ENCODE measurements around the gene ZNF23. TPM values are rescaled to one million over a fixed set of nuclear protein-coding genes. Genes with fewer than 3 reads are reported as not detected.

ZNF23 gene
- total RNA-seq, 1 experiment from 2014 or later = 11.6 TPM

- Mint-ChIP-seq H3K27me3 (ENCODE audit: low read depth) (peaks cover 7% of the 10 kb centered on the region), H3K36me3 (no peaks in the 10 kb centered on the region), H3K27ac (no peak overlapping the region), H3K9me3 (peaks cover under 1% of the 10 kb centered on the region; the same call in 1 of the 2 replicates), H3K4me3 (no peak overlapping the region), H3K4me1 (peaks cover 8% of the 10 kb centered on the region)
- no peak for DNase-seq (ENCODE audit: low spot score)
- no peak for TF ChIP-seq SMAD4 (CRISPR knock-in tag; IDR thresholded peaks at IDR 0.05)
- CTCF ChIA-PET = interaction anchor here (0.9 to 1.9 kb wide), 3 partner anchors 43 to 98 kb away, joined by 3 to 5 read pairs (median 3); no protein-coding TSS in a partner anchor
- POLR2A ChIA-PET = interaction anchor here (0.5 kb wide), 1 partner anchor 618 kb away, joined by 7 read pairs; no protein-coding TSS in a partner anchor
- no peak for ATAC-seq
These were observed 51.9 kb downstream of the ZNF23 start for GRCh38 chr16:71410146-71410545.

- TF ChIP-seq MLX (CRISPR knock-in tag; IDR thresholded peaks at IDR 0.05) (no peak), CREM (CRISPR knock-in tag; IDR thresholded peaks at IDR 0.05) (no peak), PRRX2 (CRISPR knock-in tag; IDR thresholded peaks at IDR 0.05) (no peak), TEAD1 (CRISPR knock-in tag; IDR thresholded peaks at IDR 0.05) (no peak), PREB (CRISPR knock-in tag; IDR thresholded peaks at IDR 0.05; ENCODE audit: borderline replicate concordance) (no peak), FOXK1 (CRISPR knock-in tag; IDR thresholded peaks at IDR 0.05) (no peak)
- TF ChIP-seq, protein P1, sequence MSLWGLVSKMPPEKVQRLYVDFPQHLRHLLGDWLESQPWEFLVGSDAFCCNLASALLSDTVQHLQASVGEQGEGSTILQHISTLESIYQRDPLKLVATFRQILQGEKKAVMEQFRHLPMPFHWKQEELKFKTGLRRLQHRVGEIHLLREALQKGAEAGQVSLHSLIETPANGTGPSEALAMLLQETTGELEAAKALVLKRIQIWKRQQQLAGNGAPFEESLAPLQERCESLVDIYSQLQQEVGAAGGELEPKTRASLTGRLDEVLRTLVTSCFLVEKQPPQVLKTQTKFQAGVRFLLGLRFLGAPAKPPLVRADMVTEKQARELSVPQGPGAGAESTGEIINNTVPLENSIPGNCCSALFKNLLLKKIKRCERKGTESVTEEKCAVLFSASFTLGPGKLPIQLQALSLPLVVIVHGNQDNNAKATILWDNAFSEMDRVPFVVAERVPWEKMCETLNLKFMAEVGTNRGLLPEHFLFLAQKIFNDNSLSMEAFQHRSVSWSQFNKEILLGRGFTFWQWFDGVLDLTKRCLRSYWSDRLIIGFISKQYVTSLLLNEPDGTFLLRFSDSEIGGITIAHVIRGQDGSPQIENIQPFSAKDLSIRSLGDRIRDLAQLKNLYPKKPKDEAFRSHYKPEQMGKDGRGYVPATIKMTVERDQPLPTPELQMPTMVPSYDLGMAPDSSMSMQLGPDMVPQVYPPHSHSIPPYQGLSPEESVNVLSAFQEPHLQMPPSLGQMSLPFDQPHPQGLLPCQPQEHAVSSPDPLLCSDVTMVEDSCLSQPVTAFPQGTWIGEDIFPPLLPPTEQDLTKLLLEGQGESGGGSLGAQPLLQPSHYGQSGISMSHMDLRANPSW (CRISPR knock-in tag; conservative IDR thresholded peaks at IDR 0.05; ENCODE audit: low read depth) = no peak
- no peak for DNase-seq (ENCODE audit: low spot score)
- Mint-ChIP-seq H3K27me3 (ENCODE audit: low read depth) (peaks cover 12% of the 10 kb centered on the region), H3K4me3 (no peak overlapping the region), H3K27ac (no peak overlapping the region), H3K4me1 (peaks cover 8% of the 10 kb centered on the region), H3K36me3 (peaks cover 7% of the 10 kb centered on the region), H3K9me3 (peaks cover 10% of the 10 kb centered on the region)
- CTCF ChIA-PET = no interaction called here
- ATAC-seq = no peak
- POLR2A ChIA-PET = no interaction called here
These were observed 52.9 kb downstream of the ZNF23 start for GRCh38 chr16:71409011-71409775.

DNA sequence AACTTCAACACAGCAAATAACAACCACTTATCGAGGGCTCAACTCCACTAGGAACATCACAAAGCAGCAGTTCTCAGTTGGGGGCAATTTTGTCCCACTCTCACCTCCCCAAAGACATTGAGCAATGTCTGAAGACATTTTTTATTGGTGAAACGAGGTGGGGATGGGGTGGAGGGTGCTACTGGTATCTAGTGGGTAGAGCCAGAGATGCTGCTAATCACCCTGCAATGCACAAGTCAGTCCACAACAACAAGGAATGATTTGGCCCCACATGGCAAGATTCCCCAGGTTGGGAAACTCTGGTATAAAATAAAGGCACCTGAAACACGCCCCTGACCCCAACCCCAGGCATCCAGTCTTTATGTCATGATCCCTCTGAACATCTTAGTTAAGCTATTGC is 53.5 kb downstream of the ZNF23 start:
- H3K27ac Mint-ChIP-seq = no peak overlapping the region
- ChIA-PET POLR2A (no interaction called here), CTCF (interaction anchor here (0.6 to 1.1 kb wide), 3 partner anchors 14 to 41 kb away, joined by 3 to 4 read pairs (median 3); no protein-coding TSS in a partner anchor)
- DNase-seq (ENCODE audit: low spot score) (no peak), ATAC-seq (no peak)
- H3K36me3 Mint-ChIP-seq = peaks cover 9% of the 10 kb centered on the region
- TF ChIP-seq GABPB1 (CRISPR knock-in tag; IDR thresholded peaks at IDR 0.05) = no peak
- H3K4me1 Mint-ChIP-seq = peaks cover 8% of the 10 kb centered on the region
- peaks cover 12% of the 10 kb centered on the region for H3K27me3 Mint-ChIP-seq (ENCODE audit: low read depth)
- peaks cover 12% of the 10 kb centered on the region for H3K9me3 Mint-ChIP-seq
- no peak overlapping the region for H3K4me3 Mint-ChIP-seq

DNA sequence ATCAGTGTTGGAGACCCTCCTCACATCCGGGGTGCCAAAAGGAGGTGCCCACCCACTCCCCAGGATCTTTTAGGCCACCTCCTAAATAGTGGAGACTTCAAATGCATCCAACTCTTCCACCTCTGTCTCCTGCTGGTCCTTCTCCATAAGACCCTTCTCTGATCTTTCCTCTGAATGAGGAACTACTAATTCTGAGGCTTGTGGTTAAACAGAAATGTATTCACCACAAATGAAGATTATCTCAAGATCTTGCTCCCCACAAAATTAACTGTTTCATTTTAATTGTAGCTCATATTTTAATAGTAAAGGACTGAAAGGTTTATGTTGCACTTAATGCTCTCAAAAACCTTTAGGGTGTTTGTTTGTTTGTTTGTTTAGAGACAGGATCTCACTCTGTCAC is 54.3 kb downstream of the ZNF23 start:
- no peak for ATAC-seq
- H3K36me3 Mint-ChIP-seq = peaks cover 9% of the 10 kb centered on the region
- no peak overlapping the region for H3K4me3 Mint-ChIP-seq
- peaks cover 4% of the 10 kb centered on the region for H3K4me1 Mint-ChIP-seq
- no peak overlapping the region for H3K27ac Mint-ChIP-seq
- POLR2A ChIA-PET = no interaction called here
- DNase-seq (ENCODE audit: low spot score) = no peak
- H3K27me3 Mint-ChIP-seq (ENCODE audit: low read depth) = peaks cover 7% of the 10 kb centered on the region
- CTCF ChIA-PET = interaction anchor here (0.6 to 1.1 kb wide), 4 partner anchors 15 to 118 kb away, joined by 3 to 4 read pairs (median 3); partner anchors contain the start of gene CHST4
- TF ChIP-seq TP53 (CRISPR knock-in tag; IDR thresholded peaks at IDR 0.05) (no peak), JAZF1 (CRISPR knock-in tag; IDR thresholded peaks at IDR 0.05) (no peak), E2F1 (CRISPR knock-in tag; IDR thresholded peaks at IDR 0.05) (no peak), GABPB1 (CRISPR knock-in tag; IDR thresholded peaks at IDR 0.05) (no peak), NFE2L1 (CRISPR knock-in tag; IDR thresholded peaks at IDR 0.05) (no peak)
- H3K9me3 Mint-ChIP-seq = peaks cover 12% of the 10 kb centered on the region
